Activated CD4-positive, alpha-beta T cell treated with anti-CD3 and anti-CD28 coated beads, Interleukin-2, amount 10 ng/mL, durations not matched to agents 24 days and 14 days (primary cell): ENCODE results near the gene COX18. TPM values are rescaled to one million over a fixed set of nuclear protein-coding genes. Genes with fewer than 3 reads are reported as not detected.

Source experiments
- DNase-seq: peaks from one replicate; pipeline ENCODE4 v3.0.0; 2022
- H3K27ac Mint-ChIP-seq: one replicate; pipeline ENCODE4 v1.8.0; 2022; ENCODE audit warnings: mild to moderate bottlenecking, mixed read lengths
- H3K27me3 Mint-ChIP-seq: one replicate; pipeline ENCODE4 v1.8.0; 2022; ENCODE audit warnings: mixed read lengths
- H3K36me3 Mint-ChIP-seq: one replicate; pipeline ENCODE4 v1.8.0; 2022; ENCODE audit warnings: low read depth, mild to moderate bottlenecking, mixed read lengths
- H3K4me1 Mint-ChIP-seq: one replicate; pipeline ENCODE4 v1.8.0; 2021; ENCODE audit warnings: mixed read lengths
- H3K4me3 Mint-ChIP-seq: one replicate; pipeline ENCODE4 v1.8.0; 2022; ENCODE audit warnings: mild to moderate bottlenecking, moderate library complexity, mixed read lengths
- H3K9me3 Mint-ChIP-seq: one replicate; pipeline ENCODE4 v1.8.0; 2021; ENCODE audit warnings: mixed read lengths
- intact Hi-C: fragments of 100-400 bp; cut with micrococcal nuclease; formaldehyde crosslinking; loops from one replicate; pipeline ENCODE4 v1.15.1; 2023
- total RNA-seq: library from RNA; stranded (reverse); gene quantifications from 2 replicates; pipeline ENCODE4 v1.2.3, GENCODE V29; 2022

The COX18 gene, protein sequence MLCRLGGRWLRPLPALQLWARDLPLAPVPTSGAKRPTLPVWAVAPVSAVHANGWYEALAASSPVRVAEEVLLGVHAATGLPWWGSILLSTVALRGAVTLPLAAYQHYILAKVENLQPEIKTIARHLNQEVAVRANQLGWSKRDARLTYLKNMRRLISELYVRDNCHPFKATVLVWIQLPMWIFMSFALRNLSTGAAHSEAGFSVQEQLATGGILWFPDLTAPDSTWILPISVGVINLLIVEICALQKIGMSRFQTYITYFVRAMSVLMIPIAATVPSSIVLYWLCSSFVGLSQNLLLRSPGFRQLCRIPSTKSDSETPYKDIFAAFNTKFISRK
- total RNA-seq = 21.2 and 22.2 TPM in 2 replicates

GRCh38 chr4:73069338-73070073 lies at the start of gene COX18:
COX18 (minus strand) TSS chr4:73069716; CDS start chr4:73069649, 67 bp downstream.
- intact Hi-C loops = loop anchor here (1.0 to 10.0 kb wide), 3 partner anchors 17 to 1085 kb away; partner anchors contain the start of gene MTHFD2L
- Mint-ChIP-seq H3K27me3 (no peaks in the 10 kb centered on the region), H3K4me1 (peaks cover 33% of the 10 kb centered on the region), H3K4me3 (peak within 1 kb of the TSS; percentile 89), H3K9me3 (no peaks in the 10 kb centered on the region), H3K27ac (peak within 1 kb of the TSS; percentile 94), H3K36me3 (peaks cover 29% of the 10 kb centered on the region)
- DNase-seq = peak; percentile 99

- DNase-seq = no peak
- intact Hi-C loops = no loop called here
- Mint-ChIP-seq H3K36me3 (peaks cover 28% of the 10 kb centered on the region), H3K27ac (no peak overlapping the region), H3K4me1 (peaks cover 8% of the 10 kb centered on the region), H3K9me3 (no peaks in the 10 kb centered on the region), H3K27me3 (no peaks in the 10 kb centered on the region), H3K4me3 (no peak overlapping the region)
These were observed 40.0 kb upstream of the COX18 start for GRCh38 chr4:73109493-73109892.

DNA sequence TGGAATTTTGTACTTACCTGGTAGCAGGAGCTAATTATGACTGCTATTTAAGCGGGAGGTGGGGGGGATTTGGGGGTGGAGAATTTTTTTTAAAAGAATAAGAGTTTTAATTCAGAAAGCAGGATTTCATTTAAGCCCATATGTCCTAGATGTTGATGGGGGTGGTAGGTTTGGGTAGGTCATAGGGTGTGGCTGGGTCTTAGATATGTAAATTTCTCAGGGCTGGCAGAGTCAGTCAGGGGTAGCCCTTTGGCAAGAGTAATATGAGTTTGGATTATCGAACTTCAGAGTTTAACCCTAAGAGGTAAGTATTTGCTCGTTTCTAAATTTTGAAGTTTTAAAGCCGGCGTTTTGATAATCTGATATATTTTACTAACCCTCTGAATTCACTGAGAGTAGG lies 35.2 kb upstream of the COX18 start:
- intact Hi-C loops = no loop called here
- no peak for DNase-seq
- H3K27ac Mint-ChIP-seq = no peak overlapping the region
- no peaks in the 10 kb centered on the region for H3K9me3 Mint-ChIP-seq
- H3K4me3 Mint-ChIP-seq = no peak overlapping the region
- H3K36me3 Mint-ChIP-seq = peaks cover 29% of the 10 kb centered on the region
- peaks cover 14% of the 10 kb centered on the region for H3K4me1 Mint-ChIP-seq
- no peaks in the 10 kb centered on the region for H3K27me3 Mint-ChIP-seq

- Mint-ChIP-seq H3K4me1 (peaks cover 17% of the 10 kb centered on the region), H3K4me3 (no peak overlapping the region), H3K36me3 (peaks cover 36% of the 10 kb centered on the region), H3K27ac (peak overlapping the region; percentile 58), H3K9me3 (no peaks in the 10 kb centered on the region), H3K27me3 (no peaks in the 10 kb centered on the region)
- no peak for DNase-seq
- intact Hi-C loops = no loop called here
These were observed 34.4 kb upstream of the COX18 start for GRCh38 chr4:73103799-73104503.

GRCh38 chr4:73099143-73099542 lies 29.6 kb upstream of the COX18 start:
- no peaks in the 10 kb centered on the region for H3K27me3 Mint-ChIP-seq
- H3K9me3 Mint-ChIP-seq = no peaks in the 10 kb centered on the region
- H3K36me3 Mint-ChIP-seq = peaks cover 37% of the 10 kb centered on the region
- intact Hi-C loops = no loop called here
- no peak for DNase-seq
- H3K4me3 Mint-ChIP-seq = no peak overlapping the region
- H3K4me1 Mint-ChIP-seq = peaks cover 7% of the 10 kb centered on the region
- H3K27ac Mint-ChIP-seq = peak overlapping the region; percentile 56

- intact Hi-C loops = no loop called here
These were observed 29.2 kb upstream of the COX18 start for GRCh38 chr4:73098713-73099112.

DNA sequence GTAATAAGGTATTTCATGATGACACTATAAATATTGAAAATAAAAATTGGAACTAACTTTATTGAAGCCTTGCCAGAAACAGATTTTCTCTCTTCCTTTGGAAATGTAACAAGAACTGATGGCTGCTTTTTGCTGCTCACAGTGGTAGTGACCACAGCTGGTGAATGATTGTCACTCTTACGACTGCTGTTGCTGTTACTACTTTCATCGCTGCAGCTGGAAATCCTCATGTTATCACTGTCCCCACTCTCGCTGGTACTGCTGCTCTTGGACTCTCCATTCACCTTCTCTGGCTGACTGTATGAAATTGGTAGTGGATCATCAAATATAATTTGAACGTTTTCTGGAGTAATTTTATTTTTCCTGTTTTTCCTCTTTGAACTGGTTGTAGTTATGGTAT lies 28.5 kb upstream of the COX18 start:
- no peak for DNase-seq
- peaks cover 38% of the 10 kb centered on the region for H3K36me3 Mint-ChIP-seq
- H3K27me3 Mint-ChIP-seq = no peaks in the 10 kb centered on the region
- no peak overlapping the region for H3K4me3 Mint-ChIP-seq
- peaks cover 6% of the 10 kb centered on the region for H3K4me1 Mint-ChIP-seq
- intact Hi-C loops = no loop called here
- H3K27ac Mint-ChIP-seq = no peak overlapping the region
- H3K9me3 Mint-ChIP-seq = no peaks in the 10 kb centered on the region

More at GRCh38 chr4:73098713-73099112, 29.2 kb upstream of the COX18 start:
- Mint-ChIP-seq H3K27ac (no peak overlapping the region), H3K9me3 (no peaks in the 10 kb centered on the region), H3K36me3 (peaks cover 38% of the 10 kb centered on the region), H3K4me3 (no peak overlapping the region), H3K27me3 (no peaks in the 10 kb centered on the region), H3K4me1 (peaks cover 6% of the 10 kb centered on the region)
- no peak for DNase-seq

DNA sequence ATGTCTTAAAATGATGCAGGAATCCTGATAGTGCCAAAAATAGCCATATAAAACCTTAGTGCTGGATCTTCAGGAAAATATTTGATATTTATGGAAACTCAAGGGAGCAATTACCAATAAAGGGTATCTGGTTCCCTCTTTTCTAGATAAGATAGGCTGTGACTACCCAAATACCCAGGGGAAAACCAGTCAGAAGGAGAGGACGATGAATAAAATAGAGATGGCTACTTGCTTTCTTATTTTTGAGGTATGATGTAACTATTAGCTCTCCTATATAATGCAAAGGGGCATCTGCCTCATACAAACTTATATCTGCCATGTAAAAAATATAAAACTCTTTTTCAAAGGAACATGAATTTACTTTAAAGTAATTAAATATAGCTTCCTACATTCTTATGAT lies 23.4 kb upstream of the COX18 start:
- Mint-ChIP-seq H3K27ac (no peak overlapping the region), H3K4me1 (peaks cover 3% of the 10 kb centered on the region), H3K4me3 (no peak overlapping the region), H3K27me3 (no peaks in the 10 kb centered on the region), H3K9me3 (no peaks in the 10 kb centered on the region), H3K36me3 (peaks cover 34% of the 10 kb centered on the region)
- DNase-seq = no peak
- intact Hi-C loops = no loop called here

GRCh38 chr4:73090738-73091137 lies 21.2 kb upstream of the COX18 start:
- H3K36me3 Mint-ChIP-seq = peaks cover 38% of the 10 kb centered on the region
- H3K4me3 Mint-ChIP-seq = no peak overlapping the region
- peaks cover 10% of the 10 kb centered on the region for H3K4me1 Mint-ChIP-seq
- H3K9me3 Mint-ChIP-seq = no peaks in the 10 kb centered on the region
- no peaks in the 10 kb centered on the region for H3K27me3 Mint-ChIP-seq
- no peak for DNase-seq
- no peak overlapping the region for H3K27ac Mint-ChIP-seq
- intact Hi-C loops = no loop called here

- Mint-ChIP-seq H3K4me1 (peaks cover 10% of the 10 kb centered on the region), H3K27ac (peak overlapping the region; percentile 49), H3K9me3 (no peaks in the 10 kb centered on the region), H3K36me3 (peaks cover 44% of the 10 kb centered on the region), H3K4me3 (no peak overlapping the region), H3K27me3 (no peaks in the 10 kb centered on the region)
- intact Hi-C loops = loop anchor here (2.0 kb wide), 1 partner anchor 19 kb away; the partner anchor contains the start of gene COX18
- no peak for DNase-seq
These were observed 18.4 kb upstream of the COX18 start for GRCh38 chr4:73087871-73088270.

DNA sequence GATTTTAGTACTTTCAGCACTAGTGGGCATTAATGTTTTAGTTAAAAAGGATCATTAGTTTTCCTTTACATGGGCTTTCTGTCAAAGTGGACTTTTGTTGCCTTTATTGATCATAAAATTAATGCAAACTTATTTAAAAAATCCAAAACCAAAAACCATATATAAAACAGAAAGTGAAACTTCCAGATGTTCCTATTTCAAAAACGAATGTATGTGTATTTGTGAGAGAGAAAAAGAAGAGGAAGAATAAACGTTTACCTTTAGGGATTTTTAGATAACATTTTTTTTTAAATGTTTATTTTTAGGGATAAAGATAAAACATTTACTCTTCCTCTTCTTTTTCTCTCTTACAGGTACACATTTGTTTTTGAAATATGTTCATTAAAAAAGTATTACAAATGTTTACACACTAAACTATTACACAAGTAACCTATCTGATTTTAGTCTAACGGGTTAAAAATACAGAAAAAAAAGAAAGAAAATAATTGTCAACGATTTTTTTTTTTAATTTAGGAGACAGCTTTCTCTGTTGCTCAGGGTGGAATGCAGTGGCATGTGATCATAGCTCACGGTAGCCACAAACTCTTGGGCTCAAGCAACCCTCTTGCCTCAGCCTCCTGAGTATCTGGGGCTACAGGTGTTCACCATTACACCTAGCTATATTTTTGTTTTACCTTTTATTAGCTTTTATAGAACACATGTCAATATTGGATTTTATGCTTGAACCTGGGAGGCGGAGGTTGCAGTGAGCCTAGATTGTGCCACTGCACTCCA lies 16.8 kb upstream of the COX18 start:
- H3K27me3 Mint-ChIP-seq = no peaks in the 10 kb centered on the region
- H3K4me3 Mint-ChIP-seq = peak overlapping the region; percentile 69
- peaks cover 42% of the 10 kb centered on the region for H3K36me3 Mint-ChIP-seq
- H3K27ac Mint-ChIP-seq = no peak overlapping the region
- H3K9me3 Mint-ChIP-seq = no peaks in the 10 kb centered on the region
- peaks cover 8% of the 10 kb centered on the region for H3K4me1 Mint-ChIP-seq
- no peak for DNase-seq
- intact Hi-C loops = loop anchor here (2.0 kb wide), 1 partner anchor 17 kb away; the partner anchor contains the start of gene COX18

GRCh38 chr4:73080789-73081188 lies 11.3 kb upstream of the COX18 start:
- DNase-seq = no peak
- no peak overlapping the region for H3K4me3 Mint-ChIP-seq
- peaks cover 11% of the 10 kb centered on the region for H3K4me1 Mint-ChIP-seq
- H3K27ac Mint-ChIP-seq = peak overlapping the region; percentile 56
- intact Hi-C loops = no loop called here
- no peaks in the 10 kb centered on the region for H3K27me3 Mint-ChIP-seq
- H3K36me3 Mint-ChIP-seq = peaks cover 43% of the 10 kb centered on the region
- no peaks in the 10 kb centered on the region for H3K9me3 Mint-ChIP-seq

DNA sequence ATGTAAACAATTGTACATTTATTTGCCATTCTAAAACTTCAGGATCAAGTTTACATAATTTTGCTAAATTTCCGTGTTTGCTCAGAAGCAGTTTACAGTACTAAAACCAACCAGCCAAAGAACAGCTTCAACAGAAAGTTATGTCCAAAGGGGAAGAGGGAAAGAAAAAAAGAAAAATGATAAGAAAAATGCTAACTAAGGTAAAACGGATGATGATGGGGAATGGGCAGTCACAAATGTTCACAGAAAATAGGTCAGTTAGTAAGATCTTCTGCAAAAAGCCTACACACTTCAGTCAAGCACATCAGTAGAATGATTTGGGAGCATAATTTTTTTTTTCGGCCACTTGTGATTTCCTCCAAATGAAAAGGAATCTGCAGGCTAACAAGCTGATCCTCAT lies 6.3 kb upstream of the COX18 start:
- peak; percentile 10 for DNase-seq
- peaks cover 8% of the 10 kb centered on the region for H3K4me1 Mint-ChIP-seq

More for the DNA sequence above, 6.3 kb upstream of the COX18 start:
- intact Hi-C loops = no loop called here
- Mint-ChIP-seq H3K9me3 (no peaks in the 10 kb centered on the region), H3K36me3 (peaks cover 33% of the 10 kb centered on the region), H3K4me3 (no peak overlapping the region), H3K27me3 (no peaks in the 10 kb centered on the region), H3K27ac (no peak overlapping the region)
